Measurements from ENCODE around the gene ADGRL4. TPM values are rescaled to one million over a fixed set of nuclear protein-coding genes. Genes with fewer than 3 reads are reported as not detected.
"Not testable (repeated sequence)": the region's sequence is repeated elsewhere in the genome, so short reads cannot be mapped to it uniquely, and the experiment has no call there.

The ADGRL4 gene
- total and polyA plus RNA-seq, 10 donors = 7.5 to 94.5 (median 59.8) TPM

- TF ChIP-seq POLR2AphosphoS5 (IDR thresholded peaks at IDR 0.05) (no peak), POLR2A (IDR thresholded peaks at IDR 0.05) (no peak)
- Histone ChIP-seq H3K27me3 (replicated peaks in 1 of 7) (no peaks in the 10 kb centered on the region), H3K4me1 (no peaks in the 10 kb centered on the region), H3K27ac (no peak overlapping the region), H3K9me3 (peaks cover 0 to 7% (median 5%) of the 10 kb centered on the region in 8 donors), H3K4me3 (no peak overlapping the region), H3K36me3 (no peaks in the 10 kb centered on the region)
- no peak for DNase-seq
- 51 to 86% (median 74%) methylated on average over 2 of the region's 2 CpGs for WGBS, 5 donors
- intact Hi-C loops (cut with DNase I; ENCODE audit: low total_unique reads) = no loop called here
Observed at GRCh38 chr1:78987042-78987441, 19.5 kb downstream of the ADGRL4 start.

- intact Hi-C loops (cut with DNase I; ENCODE audit: low total_unique reads) = no loop called here
- TF ChIP-seq POLR2A (IDR thresholded peaks at IDR 0.05) (no peak), POLR2AphosphoS5 (IDR thresholded peaks at IDR 0.05) (no peak), CTCF (IDR thresholded peaks at IDR 0.05 in 8 of 11, conservative IDR thresholded peaks at IDR 0.05 in 3 of 11) (no peak)
- Histone ChIP-seq H3K27ac (no peak overlapping the region), H3K36me3 (no peaks in the 10 kb centered on the region), H3K4me1 (no peaks in the 10 kb centered on the region), H3K27me3 (replicated peaks in 1 of 7) (no peaks in the 10 kb centered on the region), H3K4me3 (no peak overlapping the region), H3K9me3 (peaks cover 0 to 3% (median under 1%) of the 10 kb centered on the region in 8 donors)
- WGBS, 5 donors = 64 to 79% (median 70%) methylated on average over 3 of the region's 3 CpGs
- no peak for DNase-seq
Observed at GRCh38 chr1:78980511-78980910, 26.0 kb downstream of the ADGRL4 start.

- TF ChIP-seq POLR2AphosphoS5 (IDR thresholded peaks at IDR 0.05) = no peak
- no peak for TF ChIP-seq POLR2A (IDR thresholded peaks at IDR 0.05)
- TF ChIP-seq CTCF (IDR thresholded peaks at IDR 0.05 in 8 of 11, conservative IDR thresholded peaks at IDR 0.05 in 3 of 11) = no peak
- Histone ChIP-seq H3K4me3 (no peak overlapping the region), H3K36me3 (no peaks in the 10 kb centered on the region), H3K27ac (no peak overlapping the region), H3K27me3 (replicated peaks in 1 of 7) (no peaks in the 10 kb centered on the region), H3K4me1 (no peaks in the 10 kb centered on the region), H3K9me3 (peaks cover 0 to 24% (median 5%) of the 10 kb centered on the region in 8 donors)
- no peak for DNase-seq
- intact Hi-C loops (cut with DNase I; ENCODE audit: low total_unique reads) = no loop called here
- WGBS, 5 donors = 74 to 97% (median 92%) methylated on average over 2 of the region's 2 CpGs
Observed at GRCh38 chr1:78972723-78973122, 33.8 kb downstream of the ADGRL4 start.

- H3K27me3 ChIP-seq (replicated peaks in 1 of 7); H3K36me3 ChIP-seq; H3K27ac ChIP-seq; intact Hi-C loops (cut with DNase I; ENCODE audit: low total_unique reads); DNase-seq; H3K4me3 ChIP-seq; H3K4me1 ChIP-seq: not testable (repeated sequence)
- peaks cover 4 to 50% (median 29%) of the 10 kb centered on the region in 8 donors for H3K9me3 ChIP-seq
Observed at GRCh38 chr1:78967091-78967490, 39.4 kb downstream of the ADGRL4 start.

GRCh38 chr1:78958711-78959110 is 47.8 kb downstream of the ADGRL4 start:
- no peak overlapping the region for H3K4me3 ChIP-seq
- intact Hi-C loops (cut with DNase I; ENCODE audit: low total_unique reads) = no loop called here
- H3K9me3 ChIP-seq = peaks cover 0 to 5% (median 0%) of the 10 kb centered on the region in 8 donors
- WGBS, 5 donors = 39 to 46% (median 43%) methylated on average over 2 of the region's 2 CpGs
- no peak for DNase-seq
- H3K36me3 ChIP-seq = no peaks in the 10 kb centered on the region
- TF ChIP-seq POLR2A (IDR thresholded peaks at IDR 0.05) = no peak
- no peak for TF ChIP-seq CTCF (IDR thresholded peaks at IDR 0.05 in 8 of 11, conservative IDR thresholded peaks at IDR 0.05 in 3 of 11)
- TF ChIP-seq POLR2AphosphoS5 (IDR thresholded peaks at IDR 0.05) = no peak
- no peak overlapping the region for H3K27ac ChIP-seq
- H3K27me3 ChIP-seq (replicated peaks in 1 of 7) = no peaks in the 10 kb centered on the region
- no peaks in the 10 kb centered on the region for H3K4me1 ChIP-seq

Measured in spleen (tissue), 11 donors.